Measurements from ENCODE around the gene PYDC1. TPM values are rescaled to one million over a fixed set of nuclear protein-coding genes. Genes with fewer than 3 reads are reported as not detected.
"Not testable (repeated sequence)": the region's sequence is repeated elsewhere in the genome, so short reads cannot be mapped to it uniquely, and the experiment has no call there.

The PYDC1 gene
- not detected in 2 replicates for total RNA-seq (2014; rRNA removed; shearing (Covaris generic))

- no peak for DNase-seq (ENCODE audit: low spot score)
Measured at GRCh38 chr16:31216422-31217135, at the start of gene PYDC1. Gene PYDC1, minus strand, starts transcription at chr16:31217135. Its CDS starts 107 bp downstream, at chr16:31217028.

DNA sequence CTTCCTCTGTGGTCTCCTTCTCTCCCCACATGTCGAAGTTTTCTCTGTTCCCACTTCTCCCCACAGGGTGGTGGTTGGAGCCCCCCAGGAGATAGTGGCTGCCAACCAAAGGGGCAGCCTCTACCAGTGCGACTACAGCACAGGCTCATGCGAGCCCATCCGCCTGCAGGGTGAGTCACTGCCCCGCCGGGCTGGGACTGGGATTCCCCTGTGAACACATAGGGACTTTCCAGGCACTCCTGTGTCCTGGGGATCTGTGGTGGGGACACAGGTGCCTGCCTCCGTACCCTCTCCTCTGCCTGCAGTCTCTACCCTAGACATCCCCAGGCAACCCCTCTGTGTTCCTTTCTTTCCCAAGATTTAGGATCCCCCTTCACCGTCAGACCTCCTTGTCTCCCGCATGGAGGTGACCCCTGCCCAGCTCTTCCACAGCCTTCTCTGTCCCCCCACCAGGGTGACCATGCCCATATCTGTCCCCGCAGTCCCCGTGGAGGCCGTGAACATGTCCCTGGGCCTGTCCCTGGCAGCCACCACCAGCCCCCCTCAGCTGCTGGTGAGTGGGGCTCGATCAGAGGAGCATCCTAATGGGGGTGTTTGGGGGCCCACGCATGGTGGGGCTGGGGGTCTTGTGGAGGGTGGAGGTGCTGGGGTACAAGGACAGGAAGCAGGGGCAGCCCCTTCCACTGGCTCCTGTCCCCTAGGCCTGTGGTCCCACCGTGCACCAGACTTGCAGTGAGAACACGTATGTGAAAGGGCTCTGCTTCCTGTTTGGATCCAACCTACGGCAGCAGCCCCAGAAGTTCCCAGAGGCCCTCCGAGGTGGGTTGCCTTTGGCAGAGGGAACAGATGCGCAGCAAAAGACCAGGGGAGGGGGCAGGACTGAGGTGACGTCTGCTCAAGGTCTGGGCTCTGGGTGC is 48.7 kb upstream of the PYDC1 start:
- peak; percentile 23 for DNase-seq (ENCODE audit: low spot score)

DNA sequence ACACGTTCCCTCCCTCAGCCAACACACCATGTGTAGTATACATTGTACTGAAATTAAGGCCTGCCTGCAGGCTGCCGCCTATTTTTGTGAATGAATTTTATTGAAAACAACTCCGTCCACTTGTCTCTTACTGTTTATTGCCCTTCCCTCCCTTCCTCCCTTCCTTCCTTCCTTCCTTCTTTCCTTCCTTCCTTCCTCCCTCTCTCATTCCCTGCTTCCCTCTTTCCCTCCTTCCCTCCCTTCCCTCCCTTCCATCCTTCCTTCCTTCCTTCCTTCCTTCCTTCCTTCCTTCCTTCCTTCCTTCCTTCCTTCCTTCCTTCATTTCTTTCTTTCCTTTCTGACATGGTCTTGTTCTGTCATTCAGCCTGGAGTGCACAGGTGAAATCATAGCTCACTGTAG is 45.1 kb upstream of the PYDC1 start:
- DNase-seq (ENCODE audit: low spot score) = no peak

DNA sequence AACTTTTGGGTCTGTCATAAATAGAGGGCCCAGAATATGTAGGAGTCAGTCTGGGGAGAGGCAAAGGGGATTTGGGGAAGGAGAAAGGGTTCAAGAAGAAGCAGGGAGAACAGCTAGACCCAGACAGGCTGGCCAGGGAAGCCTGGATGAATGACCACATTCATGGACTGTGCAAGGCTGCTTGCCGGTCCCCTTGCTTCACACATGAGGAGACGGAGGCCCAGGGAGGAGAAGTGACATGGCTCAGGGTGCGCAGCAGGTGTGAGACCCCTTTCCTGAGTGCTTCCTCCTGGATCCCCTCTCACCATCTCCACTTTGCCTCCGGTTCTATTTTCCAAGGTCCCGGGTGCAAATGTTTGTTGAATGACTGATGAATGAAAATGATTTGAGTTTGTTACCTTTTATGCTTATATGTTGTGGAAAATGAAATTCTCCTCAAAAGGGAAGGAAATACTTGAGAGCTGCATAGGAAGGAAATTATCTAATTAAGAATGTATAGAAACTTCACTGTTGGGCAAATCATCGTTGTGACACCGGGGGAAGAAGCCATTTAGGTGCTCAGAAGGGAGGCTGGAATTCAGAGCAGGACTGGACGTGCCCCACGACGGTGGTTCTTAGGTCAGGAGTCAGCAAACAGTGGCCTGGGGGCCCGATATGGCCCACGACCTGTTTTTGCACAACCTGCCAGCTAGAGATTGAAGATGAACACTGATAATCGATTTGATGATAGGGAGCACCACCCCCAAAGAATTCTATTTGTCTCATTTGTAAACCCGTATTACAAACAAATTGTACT is 43.4 kb upstream of the PYDC1 start:
- DNase-seq (ENCODE audit: low spot score) = no peak

GRCh38 chr16:31258366-31258765 is 41.4 kb upstream of the PYDC1 start:
- no peak for DNase-seq (ENCODE audit: low spot score)

DNA sequence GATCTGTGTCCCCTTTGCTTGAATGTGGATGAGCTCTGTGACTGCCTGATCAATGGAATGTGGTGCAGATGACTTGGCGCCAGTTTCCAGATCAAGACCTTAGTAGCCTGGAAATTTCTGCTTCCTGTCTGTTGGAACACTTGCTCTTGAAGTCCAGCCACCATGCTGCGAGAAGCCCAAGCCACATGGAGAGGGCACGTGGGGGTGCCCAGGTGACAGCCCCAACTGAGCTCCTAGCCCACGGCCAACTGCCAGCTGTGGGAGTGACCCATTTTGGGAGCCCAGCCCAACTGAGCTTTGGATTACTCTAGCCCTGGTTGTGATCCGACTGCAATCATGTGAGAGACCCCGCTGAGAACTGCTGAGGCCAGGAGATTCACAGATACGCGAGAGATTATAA is 39.5 kb upstream of the PYDC1 start:
- DNase-seq (ENCODE audit: low spot score) = no peak

GRCh38 chr16:31253642-31254045 is 36.7 kb upstream of the PYDC1 start:
- peak; percentile 15 for DNase-seq (ENCODE audit: low spot score)

DNA sequence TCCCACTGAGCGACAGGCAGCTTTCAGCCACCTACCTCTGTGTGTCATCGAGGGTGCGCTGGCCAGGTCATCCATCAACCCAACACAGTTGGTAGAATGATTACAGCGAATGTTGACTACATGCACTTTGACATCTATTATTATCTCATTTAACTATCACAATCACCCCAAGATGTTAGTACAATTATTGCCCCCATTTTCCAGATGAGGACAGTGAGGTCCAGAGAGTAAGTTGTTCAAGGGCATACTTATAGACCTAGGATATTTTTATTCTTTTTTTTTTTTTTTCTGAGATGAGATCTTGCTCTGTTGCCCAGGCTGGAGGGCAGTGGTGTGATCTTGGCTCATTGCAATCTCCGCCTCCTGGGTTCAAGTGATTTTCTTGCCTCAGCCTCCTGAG is 34.5 kb upstream of the PYDC1 start:
- no peak for DNase-seq (ENCODE audit: low spot score)

DNA sequence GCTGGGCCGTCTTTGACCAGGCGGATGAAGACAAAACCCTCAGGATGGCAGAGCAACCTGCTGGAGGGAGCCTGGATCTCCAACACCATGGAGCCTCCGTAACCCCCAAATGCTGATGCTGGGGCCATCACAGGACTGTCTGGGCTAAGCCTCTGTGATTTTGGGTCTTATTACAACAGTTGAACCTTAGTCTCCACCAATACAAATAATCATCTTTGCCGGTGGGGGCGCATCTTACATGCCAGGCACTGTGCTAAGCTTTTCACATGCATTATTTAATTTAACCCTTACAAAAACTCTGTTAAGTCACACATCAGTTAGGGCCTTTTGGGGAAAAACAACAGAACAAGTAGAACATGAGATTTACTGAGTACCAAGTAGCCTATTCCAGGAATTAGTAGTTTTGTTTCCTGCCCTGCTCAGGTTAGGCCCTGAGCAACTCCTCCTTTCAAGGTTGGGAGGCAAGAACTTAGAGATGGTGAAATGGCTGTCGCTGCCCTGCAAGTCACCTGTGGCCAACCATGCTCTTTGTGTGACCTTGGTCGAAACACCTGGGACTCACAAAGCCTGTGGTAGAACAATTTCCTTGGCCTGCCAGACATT is 33.9 kb upstream of the PYDC1 start:
- DNase-seq (ENCODE audit: low spot score) = no peak

- no peak for DNase-seq (ENCODE audit: low spot score)
Measured at GRCh38 chr16:31248344-31248743, 31.4 kb upstream of the PYDC1 start.

GRCh38 chr16:31246296-31246695 is 29.4 kb upstream of the PYDC1 start:
- DNase-seq (ENCODE audit: low spot score) = no peak

- DNase-seq (ENCODE audit: low spot score) = not testable (repeated sequence)
Measured at GRCh38 chr16:31245598-31245997, 28.7 kb upstream of the PYDC1 start.

DNA sequence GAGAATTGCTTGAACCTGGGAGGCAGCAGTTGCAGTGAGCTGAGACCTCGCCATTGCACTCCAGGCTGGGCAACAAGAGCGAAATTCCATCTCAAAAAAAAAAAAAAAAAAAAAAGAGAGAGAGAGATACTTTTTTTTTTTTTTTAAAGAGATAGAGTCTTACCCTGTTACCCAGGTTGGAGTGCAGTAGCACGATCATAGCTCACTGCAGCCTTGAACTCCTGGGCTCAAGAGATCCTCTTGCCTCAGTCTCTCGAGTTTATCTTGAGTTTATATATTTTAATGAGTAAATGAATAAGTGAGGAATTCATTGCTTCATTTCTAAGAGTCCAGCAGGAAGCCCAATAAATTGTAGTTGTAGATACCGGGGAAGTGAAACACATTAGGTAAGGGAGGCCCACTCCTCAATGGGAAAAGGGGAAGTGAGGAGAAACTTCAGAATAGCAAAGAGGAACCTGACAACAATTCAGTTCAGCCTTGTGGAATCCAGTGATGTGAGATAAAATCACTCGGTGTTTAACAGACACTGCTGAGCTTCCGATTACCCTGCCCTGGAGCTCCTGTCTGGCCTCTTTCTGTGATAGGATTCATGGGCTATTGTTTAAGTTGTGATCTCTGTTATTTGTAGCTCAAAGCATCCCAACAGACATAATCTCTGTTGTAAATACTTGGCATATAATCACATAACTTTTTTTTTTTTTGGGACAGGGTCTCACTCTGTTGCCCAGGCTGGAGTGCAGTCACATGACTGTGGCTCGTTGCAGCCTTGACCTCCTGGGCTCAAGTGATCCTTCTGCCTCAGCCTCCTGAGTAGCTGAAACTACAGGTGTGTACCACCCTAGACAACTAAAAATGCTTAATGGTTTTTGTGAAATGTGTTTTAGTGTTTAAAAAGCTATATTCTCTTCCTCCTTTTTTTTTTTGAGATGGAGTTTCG is 27.1 kb upstream of the PYDC1 start:
- DNase-seq (ENCODE audit: low spot score) = no peak

DNA sequence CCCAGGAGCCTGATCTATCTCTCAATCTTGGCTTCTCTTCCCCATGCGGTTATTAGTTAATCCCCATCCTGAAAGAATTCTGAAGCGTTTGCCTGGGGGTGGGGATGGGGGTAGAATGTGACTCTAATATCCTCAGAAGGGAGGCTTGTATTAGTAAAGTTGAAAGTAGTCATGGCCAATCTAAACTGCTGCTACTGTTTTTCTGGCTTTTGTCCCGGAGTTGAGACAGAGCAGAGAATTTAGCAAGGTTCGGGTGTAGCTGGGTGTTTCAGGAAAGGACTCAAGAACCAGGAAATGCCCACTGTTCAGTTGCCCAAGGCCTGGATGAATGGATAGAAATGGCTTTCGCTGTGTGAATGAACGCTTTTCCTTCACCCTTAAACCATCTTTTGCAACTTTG is 25.3 kb upstream of the PYDC1 start:
- DNase-seq (ENCODE audit: low spot score) = no peak

- no peak for DNase-seq (ENCODE audit: low spot score)
Measured at GRCh38 chr16:31238041-31238440, 21.1 kb upstream of the PYDC1 start.

DNA sequence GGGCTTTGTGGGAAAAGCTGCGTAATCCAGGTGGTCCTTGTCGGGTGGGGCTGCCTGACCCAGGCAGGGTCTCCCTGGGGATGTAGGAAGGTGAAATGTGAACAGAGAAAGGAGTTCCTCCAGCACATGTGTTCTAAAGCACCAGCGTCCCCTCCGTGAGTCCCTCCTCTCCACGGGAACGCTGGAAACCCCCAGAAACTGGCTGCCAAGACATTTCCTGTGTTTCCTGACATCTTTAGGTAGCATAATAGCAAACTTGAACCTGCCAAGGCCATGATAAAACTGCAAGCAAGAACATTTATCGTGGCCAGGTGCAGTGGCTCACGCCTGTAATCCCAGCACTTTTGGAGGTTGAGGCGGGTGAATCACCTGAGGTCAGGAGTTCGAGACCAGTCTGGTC is 12.6 kb upstream of the PYDC1 start:
- DNase-seq (ENCODE audit: low spot score) = no peak

DNA sequence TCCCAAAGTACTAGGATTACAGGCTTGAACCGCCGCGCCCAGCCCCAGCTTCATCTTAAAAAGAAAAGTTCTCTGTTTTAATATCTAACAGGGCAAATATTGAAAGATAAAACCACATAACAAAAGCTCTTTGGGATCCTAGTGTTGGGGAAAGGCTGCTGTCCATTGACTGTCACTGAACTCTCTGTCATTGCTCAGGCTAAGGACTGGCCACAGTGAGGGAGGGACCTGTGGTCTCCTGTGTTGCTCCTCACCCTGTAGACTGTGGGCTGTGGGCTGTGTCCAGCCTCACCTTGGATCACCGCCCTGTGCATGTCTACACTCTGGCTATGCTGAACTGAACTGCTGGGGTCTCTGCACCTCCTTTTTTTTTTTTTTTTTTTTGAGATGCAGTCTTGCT is 11.3 kb upstream of the PYDC1 start:
- DNase-seq (ENCODE audit: low spot score) = no peak

GRCh38 chr16:31225193-31225592 is 8.3 kb upstream of the PYDC1 start:
- no peak for DNase-seq (ENCODE audit: low spot score)

DNA sequence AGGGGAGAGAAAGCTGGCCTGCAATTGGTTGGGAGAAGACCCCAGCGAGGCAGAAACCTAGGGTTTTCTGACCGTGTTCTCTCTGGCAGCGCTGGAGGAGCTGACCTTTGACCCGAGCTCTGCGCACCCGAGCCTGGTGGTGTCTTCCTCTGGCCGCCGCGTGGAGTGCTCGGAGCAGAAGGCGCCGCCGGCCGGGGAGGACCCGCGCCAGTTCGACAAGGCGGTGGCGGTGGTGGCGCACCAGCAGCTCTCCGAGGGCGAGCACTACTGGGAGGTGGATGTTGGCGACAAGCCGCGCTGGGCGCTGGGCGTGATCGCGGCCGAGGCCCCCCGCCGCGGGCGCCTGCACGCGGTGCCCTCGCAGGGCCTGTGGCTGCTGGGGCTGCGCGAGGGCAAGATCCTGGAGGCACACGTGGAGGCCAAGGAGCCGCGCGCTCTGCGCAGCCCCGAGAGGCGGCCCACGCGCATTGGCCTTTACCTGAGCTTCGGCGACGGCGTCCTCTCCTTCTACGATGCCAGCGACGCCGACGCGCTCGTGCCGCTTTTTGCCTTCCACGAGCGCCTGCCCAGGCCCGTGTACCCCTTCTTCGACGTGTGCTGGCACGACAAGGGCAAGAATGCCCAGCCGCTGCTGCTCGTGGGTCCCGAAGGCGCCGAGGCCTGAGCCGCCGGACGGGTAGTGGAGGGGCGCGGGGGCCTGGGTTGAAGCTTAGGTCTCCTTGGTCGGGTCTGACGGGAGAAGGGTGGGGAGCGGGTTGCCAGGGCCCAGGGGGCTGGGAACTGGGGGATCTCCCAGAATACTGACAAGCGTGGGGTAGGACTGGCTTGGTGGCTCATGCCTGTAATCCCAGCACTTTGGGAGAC is 7.4 kb upstream of the PYDC1 start:
- DNase-seq (ENCODE audit: low spot score) = no peak

All from HT-29 (cell line).